GM18519 (cell line): ENCODE measurements around the gene LPO.

ENCODE experiments used
- ATAC-seq: cut with Tn5 transposase; IDR thresholded peaks from one replicate; pipeline ENCODE4 v1.9.1; 2021; ENCODE audit warnings: mild to moderate bottlenecking, moderate library complexity; ENCODE audit not compliant: unreplicated experiment, low FRiP score

Gene LPO

DNA sequence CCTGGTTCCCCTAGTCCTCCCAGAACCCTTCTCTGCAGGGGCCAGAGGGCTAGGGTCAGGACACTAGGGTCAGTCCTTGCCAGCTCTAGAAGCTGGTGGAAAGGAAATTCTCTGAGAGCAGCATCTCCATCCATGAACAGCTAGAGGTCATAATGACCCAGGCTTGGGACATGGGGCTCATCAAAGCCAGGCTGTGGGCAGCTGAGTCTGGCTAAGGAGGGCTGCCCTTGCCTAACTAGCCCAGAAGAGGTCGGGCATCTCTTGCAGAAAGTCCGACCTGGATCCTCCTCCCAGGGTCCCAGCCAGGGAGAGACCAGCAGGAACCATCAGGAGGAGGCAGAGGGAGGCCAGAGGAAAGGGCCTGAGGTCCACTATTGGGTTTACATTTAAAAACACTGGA lies 38.0 kb downstream of the LPO start:
- no peak for ATAC-seq

DNA sequence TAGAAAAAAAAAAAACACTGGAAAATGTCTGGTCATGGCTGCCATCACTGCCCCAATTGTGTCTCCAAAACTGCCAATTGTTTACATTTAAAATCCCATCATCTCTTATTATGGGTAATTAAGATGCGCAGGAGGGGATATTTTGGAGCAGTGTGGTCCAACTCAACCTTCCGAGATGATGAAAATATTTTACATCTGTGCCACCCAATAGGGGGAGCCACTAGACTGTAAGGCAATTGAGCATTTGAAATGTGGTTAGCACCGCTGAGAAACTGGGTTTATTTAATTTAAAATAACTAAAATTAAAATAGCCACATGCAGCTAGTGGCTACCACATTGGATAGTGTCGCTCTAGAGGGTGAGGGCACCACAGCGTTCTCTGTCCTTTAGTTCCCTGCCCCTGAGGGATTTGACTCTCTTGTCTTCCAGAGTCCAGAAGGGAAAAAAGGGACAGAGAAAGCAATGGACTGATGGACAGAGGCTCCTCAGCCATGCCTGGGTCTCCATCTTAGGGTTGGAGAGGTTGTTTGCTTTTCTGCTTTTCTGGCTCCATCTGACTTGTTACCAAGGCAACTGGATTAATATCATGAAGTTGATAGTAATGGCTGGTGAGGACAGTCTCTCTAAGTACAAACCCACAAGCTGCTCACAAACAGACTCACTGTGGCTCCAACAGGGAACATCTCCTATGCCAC lies 38.9 kb downstream of the LPO start:
- ATAC-seq: no peak

- ATAC-seq: no peak
Observed at GRCh38 chr17:58277802-58278595, 39.6 kb downstream of the LPO start.

- no peak for ATAC-seq
Observed at GRCh38 chr17:58278661-58279015, 40.3 kb downstream of the LPO start.

DNA sequence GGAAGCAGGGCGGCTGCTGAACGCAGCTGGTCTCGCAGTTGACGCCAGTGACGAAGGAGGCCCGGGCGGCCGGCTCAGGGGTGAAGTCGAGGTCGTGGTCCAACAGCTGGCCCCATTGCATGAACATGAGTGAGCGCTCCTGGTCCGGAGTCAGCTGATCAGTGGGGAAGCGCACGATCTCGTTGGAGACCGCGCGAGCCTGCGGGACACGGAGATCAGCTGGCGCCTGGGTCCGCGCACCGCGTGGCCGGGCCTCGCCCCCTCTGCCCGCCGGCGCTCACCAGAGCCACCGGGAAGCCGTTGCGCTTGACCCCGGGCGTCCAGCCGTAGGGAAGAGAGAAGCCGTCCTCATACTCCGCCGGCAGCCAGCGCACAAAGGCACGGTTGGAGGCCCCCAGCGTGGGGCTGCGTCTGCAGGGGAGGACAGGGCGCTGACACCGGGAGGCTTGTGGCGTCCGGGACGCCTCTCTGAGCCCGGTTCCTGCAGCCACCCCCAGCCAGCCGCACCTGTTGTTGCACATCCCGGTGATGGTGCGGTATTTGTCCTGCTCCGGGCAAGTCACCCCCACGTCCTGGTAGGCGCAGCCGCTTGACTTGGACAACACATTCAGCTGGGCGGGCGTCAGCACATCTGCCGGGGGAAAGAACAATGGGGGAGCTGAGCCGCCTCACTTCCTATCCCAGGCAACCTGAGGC lies 40.8 kb downstream of the LPO start:
- ATAC-seq: no peak

GRCh38 chr17:58279736-58280479 lies 41.5 kb downstream of the LPO start:
- ATAC-seq: no peak

GRCh38 chr17:58280480-58281217 lies 42.3 kb downstream of the LPO start, which contains the start of gene MPO:
TSS of gene MPO (minus strand) at chr17:58280935. CDS start at chr17:58280758, 177 bp downstream.
- ATAC-seq: no peak

DNA sequence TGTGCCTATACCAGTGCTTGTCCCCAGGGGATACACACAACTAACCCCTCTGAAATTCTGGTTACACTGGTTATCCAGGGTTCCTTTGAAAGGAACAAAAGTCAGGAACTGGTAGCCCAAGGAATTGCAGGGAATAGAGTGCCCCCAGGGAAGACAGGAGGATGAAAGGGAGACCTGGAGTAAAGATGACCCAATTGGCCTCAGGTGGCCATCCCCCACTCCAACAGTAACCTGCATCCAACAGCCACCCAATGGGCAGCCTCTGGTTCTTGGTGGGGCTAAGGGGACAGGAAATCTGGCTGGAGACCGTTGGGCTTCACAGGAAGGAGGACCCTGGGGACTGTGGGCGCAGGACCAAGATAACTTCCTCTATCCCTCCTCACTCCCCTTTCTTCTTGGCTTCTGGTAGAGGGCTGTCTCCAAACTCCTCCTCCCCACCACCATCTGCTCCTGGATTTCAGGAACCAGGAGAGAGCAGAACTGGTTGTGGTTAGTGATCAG lies 43.2 kb downstream of the LPO start:
- ATAC-seq: no peak

- no peak for ATAC-seq
Observed at GRCh38 chr17:58282442-58282841, 44.1 kb downstream of the LPO start.

DNA sequence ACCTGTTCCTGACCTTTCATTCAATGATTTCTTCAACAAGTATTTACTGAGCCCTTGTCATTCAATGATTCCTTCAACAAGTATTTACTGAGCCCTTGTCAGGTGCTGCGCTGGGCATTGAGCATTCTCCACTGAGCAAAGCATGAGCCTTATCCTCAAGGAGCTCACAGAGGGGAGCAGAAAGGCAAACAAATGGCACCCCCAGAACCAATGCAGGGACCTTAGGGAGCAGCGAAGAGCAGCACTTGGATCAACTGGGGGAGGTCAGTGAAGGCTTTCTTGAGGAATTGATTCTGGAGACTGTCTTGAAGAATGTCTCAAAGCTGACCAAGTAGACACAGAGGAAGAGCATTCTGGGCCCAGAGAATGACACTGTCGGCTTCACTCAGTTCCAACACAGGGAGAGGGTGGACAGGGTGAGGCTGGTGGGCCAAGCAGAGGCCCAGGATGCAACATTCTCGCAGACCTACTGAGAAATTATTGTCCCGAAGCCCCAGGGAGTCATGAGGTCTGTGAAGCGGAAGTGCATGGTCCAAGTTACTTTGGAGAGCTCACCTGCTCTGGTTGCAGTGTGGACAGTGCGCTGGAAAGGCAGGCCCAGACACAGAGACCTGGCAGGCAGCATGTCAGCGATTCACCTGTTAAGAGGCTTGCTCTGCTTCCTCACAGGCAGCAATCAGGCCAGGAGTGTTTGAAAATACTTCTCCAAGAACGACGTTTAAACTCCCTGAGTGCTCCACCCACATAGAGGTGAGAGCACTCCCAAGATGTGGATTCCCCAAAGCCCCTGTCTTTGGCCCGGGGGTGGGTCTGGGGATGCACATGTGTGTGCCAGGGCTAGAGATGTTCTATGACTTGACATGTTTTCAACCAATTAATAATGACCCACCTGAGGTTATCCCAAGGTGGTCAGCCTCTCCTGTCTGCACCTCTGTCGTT lies 45.6 kb downstream of the LPO start:
- no peak for ATAC-seq

DNA sequence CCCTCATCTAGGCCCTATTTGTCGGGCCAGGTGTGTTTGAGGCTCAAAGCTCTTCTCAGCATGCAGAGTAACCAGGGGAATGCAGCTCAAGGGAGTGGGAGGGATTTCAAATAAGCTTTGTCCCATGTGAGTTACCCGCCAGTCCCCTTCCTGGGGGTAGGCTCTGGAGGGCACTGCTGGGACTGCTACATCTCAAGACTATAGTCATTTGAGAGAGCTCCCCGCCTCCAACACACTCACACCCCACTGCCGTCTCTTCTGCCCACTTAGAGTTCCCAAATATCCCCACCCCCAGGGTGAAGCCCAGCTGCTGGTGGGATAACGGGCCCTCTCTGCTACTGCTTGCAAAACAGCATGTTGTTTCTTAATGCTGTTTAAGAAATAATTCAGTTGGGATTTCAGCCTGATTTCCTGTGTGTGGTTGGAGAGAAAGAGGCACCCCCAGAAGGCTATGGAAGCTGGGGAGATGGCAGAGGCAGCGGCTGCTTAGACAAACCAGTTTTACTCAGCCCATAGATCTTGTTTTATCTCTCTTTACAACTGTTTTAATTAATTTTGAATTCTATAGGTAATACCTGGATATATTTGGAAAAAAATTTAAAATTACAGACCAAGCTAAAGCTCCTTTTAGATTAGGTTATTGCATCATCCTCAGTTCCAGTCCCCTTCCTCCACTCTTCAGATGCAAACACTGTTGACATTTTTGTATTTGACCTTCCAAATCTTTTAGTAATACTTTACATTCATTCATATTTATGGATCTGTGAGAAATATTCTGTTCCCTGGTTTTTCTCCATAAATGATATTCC lies 46.4 kb downstream of the LPO start:
- no peak for ATAC-seq

DNA sequence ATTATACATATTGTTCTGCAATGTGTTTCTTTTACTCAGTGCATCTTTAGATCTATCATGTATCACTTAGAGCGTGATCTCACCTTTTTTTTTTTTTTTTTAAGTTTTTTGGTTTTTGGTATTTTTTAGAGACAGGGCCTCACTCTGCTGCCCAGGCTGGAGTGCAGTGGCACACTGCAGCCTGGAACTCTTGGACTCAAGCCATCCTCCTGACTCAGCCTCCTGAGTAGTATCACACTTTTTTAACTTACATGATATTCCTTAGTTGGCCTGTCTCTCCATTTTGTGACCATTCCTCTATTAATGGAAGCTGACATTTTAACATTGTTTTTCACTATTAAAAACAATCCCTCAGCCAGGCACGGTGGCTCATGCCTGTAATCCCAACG lies 47.0 kb downstream of the LPO start:
- ATAC-seq: no peak

- no peak for ATAC-seq
Observed at GRCh38 chr17:58289869-58290268, 51.5 kb downstream of the LPO start.

- no peak for ATAC-seq
Observed at GRCh38 chr17:58291246-58291645, 52.9 kb downstream of the LPO start.

GRCh38 chr17:58294034-58294433 lies 55.6 kb downstream of the LPO start:
- ATAC-seq: no peak

DNA sequence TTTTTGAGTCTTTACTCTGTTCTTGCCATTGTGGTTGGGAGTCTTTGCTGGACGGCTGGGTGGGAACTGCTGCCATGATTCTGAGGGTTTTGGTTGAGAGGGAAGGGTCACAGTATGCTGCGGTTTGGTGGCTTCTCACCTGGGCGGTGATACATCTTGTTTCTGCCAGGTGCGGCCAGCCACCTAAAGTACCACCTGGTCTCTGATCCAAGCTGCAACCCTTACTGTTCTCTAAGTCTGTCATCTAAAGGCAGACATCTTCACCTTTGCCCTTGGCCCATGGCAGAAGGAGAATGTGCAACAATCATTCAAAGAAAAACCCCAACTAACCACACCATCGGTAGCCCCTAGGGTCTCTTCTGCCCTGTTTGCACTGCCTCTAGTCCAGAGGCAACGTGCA lies 62.0 kb downstream of the LPO start:
- no peak for ATAC-seq

GRCh38 chr17:58301504-58302150 lies 63.2 kb downstream of the LPO start:
- ATAC-seq: no peak
